Suprapubic skin (tissue), 4 donors: ENCODE data around the gene CGRRF1.

ENCODE experiments used
- CTCF ChIP-seq, 2 donors: fragments of 200-600 bp in 1 of 2; fragments of 450-650 bp in 1 of 2; sonication (generic) in 1 of 2; IDR thresholded peaks; one replicate each; pipeline ENCODE4 v1.5.1; 2016 to 2019; ENCODE audit warnings: antibody characterized with exemption in 2 of 2, mild to moderate bottlenecking in 1 of 2, moderate library complexity in 1 of 2
- POLR2A ChIP-seq, 2 donors: fragments of 450-650 bp; IDR thresholded peaks; one replicate each; pipeline ENCODE4 v1.6.1; 2017; ENCODE audit warnings: antibody characterized with exemption in 2 of 2, mild to moderate bottlenecking in 2 of 2, moderate library complexity in 2 of 2
- POLR2AphosphoS5 ChIP-seq, 3 donors: sonication (generic); formaldehyde crosslinking; IDR thresholded peaks; one replicate each; pipeline ENCODE4 v1.6.1; 2017; ENCODE audit warnings: antibody characterized with exemption in 3 of 3

- TF ChIP-seq CTCF (IDR thresholded peaks at IDR 0.05) (peak in 1 of 2 donors; percentile 15), POLR2A (IDR thresholded peaks at IDR 0.05) (peak in 1 of 2 donors; percentile 11), POLR2AphosphoS5 (IDR thresholded peaks at IDR 0.05) (no peak)
Measured at GRCh38 chr14:54564868-54565784, 55.4 kb downstream of the CGRRF1 start.
